CD4-positive, alpha-beta T cell treated with Interleukin-10 for 1 hour (primary cell): ENCODE measurements around the gene NPPC.
"Not testable (repeated sequence)": the region's sequence is repeated elsewhere in the genome, so short reads cannot be mapped to it uniquely, and the experiment has no call there.

Experiments used
- DNase-seq: peaks from one replicate; pipeline ENCODE4 v3.0.0-alpha.2; 2020

The NPPC gene

DNA sequence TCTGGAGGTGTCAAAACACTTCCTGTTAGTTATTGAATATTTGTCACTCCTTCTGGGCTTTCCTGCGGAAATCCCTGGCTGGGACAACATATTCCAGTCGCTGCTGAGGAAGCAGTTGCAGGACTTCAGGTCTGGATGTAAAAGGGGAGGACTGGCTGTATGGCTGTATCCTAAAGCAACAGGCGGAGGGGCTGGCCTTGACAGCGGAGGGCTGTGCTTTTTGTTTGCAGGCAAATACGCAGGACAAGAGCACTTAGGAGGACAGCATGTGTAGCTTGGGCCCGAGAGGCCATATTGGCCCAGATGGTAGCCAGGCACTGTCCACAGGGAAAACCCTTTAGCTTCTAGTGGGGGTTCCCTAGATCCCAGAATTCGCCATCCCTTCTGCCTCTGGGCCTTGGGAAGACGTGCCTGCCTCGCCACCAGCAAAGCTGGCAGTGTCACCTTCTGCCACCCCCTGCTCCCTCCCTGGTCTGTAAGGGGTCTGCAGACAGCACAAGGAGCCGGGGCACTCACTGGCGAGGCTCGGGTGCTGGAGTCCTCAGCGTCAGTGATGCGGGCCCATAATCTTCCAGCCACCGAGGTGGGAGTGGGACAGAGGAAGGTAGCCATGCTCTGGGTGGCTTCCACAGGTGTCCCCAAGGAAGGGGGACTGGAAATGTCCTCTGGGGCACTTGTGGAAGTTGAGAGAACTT lies 6.7 kb downstream of the NPPC start:
- DNase-seq: no peak

- no peak for DNase-seq
These were observed 7.5 kb downstream of the NPPC start for GRCh38 chr2:231918501-231919330.

DNA sequence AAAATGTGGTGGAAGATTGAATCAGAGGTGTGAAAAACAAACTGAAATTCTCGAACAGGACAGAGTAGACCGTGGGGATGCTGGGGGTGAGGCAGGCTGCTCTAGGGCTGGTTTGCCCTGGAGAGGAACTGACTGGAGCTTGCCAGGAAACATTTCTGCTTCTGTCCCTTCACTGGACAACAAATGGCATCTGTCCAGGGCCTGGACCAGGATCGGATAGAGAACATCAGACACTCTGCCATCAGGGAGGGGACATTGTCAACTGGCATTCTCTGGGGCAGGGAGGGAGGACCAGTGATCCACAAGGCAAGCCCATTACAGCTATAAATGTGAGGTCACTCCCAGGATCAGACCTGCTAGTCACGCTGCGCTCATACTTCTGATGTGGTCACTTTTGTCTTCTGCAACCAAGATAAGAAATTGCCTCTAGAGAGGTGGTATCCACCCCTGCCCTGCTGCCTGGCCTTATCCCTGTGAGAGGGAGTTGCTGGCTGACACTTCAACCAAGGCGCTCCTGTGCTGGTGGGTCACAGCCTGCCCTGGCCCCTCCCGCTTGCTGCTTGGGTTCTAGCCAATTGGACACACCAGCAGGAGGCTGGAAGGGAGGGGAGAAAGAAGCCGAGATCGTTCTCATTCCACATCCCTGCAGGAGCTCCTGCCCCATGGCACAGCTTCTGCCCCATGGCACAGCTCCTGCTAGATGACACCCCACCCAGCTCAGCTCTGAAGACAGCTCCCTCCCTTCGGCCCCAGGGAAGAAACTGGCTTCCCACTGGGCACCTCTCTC lies 8.7 kb downstream of the NPPC start:
- no peak for DNase-seq

- no peak for DNase-seq
These were observed 12.0 kb downstream of the NPPC start for GRCh38 chr2:231914077-231914690.

DNA sequence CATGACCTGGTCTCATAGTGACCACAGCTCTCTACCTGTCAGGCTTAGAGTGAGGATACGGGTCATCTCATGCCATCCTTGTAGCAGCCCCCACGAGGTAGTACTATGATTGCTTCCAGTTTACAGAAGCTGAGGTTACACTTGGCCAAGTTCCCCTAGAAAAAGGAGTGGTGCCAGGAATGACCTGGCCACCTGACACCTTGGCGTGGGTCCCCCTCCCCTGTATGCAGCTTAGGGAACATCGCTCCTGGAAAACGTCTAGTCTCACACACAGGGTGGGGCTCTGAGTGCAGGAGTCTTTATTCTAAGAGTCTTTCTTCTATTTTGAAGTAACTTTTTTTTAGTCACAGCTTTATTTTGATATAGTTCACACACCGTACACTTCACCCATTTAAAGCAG lies 14.8 kb downstream of the NPPC start:
- DNase-seq: no peak

DNA sequence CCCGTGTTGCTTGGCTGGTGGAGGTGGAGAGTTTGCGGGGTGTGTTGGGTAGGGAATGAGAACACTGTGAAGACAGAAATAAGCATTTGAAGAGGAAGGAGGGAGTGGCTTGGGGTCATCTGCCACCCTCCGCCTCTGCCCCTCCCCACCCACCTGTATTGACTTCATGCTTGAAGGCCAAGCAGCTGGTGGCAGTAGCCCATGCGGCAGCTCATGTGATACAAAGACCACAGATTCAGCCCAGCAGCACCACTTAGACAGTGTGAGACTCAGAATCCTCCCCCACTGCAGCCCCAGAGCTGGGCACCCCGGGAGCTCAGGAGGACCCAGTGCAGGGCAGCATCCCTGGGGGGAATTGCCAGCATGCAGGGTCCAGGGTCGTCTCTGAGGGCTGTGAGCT lies 15.4 kb downstream of the NPPC start:
- no peak for DNase-seq

- not testable (repeated sequence) for DNase-seq
These were observed 16.0 kb downstream of the NPPC start for GRCh38 chr2:231910161-231910560.

GRCh38 chr2:231909631-231910030 lies 16.6 kb downstream of the NPPC start:
- DNase-seq: no peak

DNA sequence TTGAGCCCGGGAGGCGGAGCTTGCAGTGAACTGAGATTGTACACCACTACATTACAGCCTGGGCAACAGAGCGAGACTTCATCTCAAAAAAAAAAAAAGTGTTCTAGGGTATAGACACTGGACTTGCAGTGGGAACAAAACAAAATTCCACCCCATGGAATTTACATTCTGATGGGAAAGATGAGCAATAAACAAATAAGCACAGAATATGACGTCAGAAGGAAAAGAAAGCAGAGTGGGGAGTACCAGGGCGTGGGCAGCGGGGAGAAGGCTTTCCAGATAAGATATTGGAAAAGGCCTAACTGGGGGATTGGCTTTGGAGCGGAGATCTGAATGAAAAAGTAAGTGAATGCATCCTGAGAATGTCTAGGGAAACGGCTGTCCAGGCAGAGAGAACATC lies 17.6 kb downstream of the NPPC start:
- no peak for DNase-seq

DNA sequence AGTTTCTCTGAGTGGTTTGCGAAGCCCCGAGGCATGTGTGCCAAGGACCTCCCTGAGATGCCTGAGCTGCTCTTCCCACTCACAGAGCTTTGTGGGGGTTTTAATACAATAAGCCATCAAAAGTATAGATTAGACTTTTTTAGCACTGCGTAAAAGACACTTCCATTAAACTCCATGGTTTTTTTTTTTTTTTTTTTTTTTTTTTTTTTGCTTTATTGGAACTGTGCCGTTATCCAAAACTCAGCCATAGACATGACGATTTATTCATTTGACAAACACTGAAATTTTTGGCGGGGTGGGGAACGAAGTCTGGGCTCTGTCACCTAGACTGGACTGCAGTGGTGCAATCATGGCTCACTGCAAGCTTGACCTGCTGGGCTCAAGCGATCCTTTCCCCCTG lies 18.4 kb downstream of the NPPC start:
- DNase-seq: no peak

DNA sequence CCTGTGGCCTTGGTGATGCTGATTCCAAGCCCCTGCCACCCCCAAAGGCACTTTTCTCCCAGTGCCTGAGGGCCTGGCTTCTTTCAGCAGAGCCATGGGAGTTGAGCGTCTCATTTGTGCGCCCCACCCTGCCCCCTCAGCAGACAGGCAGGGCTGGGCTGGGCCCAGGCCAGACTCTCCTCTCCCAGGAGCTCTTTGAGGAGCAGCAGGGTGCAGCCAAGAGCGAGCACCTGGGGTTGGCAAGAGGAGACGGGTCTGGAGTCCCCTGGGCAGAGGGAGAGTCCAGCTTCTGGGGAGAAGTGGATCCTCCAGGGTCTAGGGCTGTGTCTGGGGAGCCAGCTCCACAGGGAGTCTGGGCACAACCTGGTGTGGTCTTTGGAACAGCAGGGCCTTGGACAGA lies 21.2 kb downstream of the NPPC start:
- DNase-seq: no peak

- no peak for DNase-seq
These were observed 22.0 kb downstream of the NPPC start for GRCh38 chr2:231904161-231904611.

DNA sequence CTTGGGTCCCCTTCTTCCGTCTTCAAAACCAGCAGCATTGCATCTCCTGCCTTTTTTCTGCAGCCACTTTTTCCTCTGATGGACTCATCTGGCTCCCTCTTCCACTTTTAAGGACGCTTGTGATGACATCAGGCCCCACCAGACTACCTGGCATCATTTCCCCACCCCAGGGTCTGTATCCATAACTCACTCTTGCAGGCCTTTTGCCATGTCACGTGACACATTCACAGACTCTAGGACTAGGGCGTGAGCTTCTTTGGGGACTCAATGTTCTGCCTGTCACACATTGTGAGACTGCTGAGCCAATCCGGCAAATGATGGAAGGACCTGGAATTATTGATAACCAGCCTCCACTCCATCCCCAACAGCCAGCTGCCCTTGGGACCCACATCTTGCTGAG lies 23.6 kb downstream of the NPPC start:
- DNase-seq: no peak

- DNase-seq: no peak
These were observed 25.2 kb downstream of the NPPC start for GRCh38 chr2:231900972-231901371.

DNA sequence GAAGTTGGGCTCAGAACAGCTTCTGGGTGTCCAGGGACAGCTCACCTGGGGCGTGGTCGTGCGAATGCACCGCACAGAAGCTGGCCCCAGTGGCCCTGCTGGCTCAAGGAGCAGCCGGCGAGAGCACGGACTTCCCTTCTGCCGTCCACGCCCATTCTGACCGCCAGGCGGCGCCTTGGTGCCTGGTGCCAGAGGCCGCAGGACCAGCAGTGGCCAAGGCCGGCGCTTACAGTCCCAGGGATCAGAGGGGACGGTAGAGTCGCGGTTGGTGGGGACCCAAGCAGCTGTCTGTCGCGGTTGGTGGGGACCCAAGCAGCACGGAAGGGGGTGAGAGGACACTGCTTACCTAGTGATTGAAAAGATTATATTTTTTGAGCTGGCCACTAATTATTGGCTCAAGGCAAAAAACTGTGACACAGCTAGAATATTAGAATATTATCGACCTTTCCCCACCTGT lies 25.7 kb downstream of the NPPC start:
- peak; percentile 41 for DNase-seq

- DNase-seq: no peak
These were observed 31.4 kb downstream of the NPPC start for GRCh38 chr2:231894566-231895380.

DNA sequence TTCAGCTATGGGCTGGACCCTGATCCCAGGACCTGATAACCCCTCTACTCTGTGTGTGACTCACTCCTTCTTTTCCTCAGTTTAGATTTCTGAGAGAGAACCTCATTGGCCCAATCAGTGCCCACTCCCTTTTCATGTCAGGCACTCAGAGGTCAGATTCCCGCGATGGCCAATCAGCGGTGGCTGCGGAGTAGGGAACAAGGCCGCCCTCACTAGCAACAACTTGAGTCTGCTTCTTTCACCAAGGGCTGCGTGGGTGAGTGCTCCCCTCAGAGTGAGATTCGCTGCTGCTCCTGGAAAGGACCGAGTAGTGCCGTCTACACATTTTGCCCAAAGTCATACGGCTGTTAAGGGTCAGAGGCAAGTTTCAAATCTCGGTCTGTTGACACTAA lies 34.7 kb downstream of the NPPC start:
- DNase-seq: no peak

- no peak for DNase-seq
These were observed 35.2 kb downstream of the NPPC start for GRCh38 chr2:231890896-231891513.

DNA sequence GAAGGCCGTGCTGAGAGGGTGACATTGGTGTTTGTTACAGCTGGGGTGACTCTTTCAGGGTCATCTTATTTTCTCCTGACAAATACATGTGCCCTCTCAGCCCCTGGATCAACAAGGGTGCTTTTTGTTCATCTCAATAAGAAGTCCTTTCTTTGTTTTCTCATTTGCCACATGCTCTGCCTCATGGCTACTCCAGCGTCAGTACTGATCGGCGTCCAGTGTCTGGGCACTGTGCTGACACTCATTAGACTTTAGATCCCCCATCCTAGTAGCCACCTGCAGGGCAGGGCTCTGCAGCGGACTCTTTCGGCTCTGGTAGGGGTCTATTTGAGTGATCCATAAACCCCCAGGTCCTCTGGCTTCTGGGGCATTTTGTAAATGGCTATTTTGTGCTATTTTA lies 38.4 kb downstream of the NPPC start:
- DNase-seq: no peak

GRCh38 chr2:231886071-231886681 lies 40.0 kb downstream of the NPPC start:
- no peak for DNase-seq

- no peak for DNase-seq
These were observed 41.6 kb downstream of the NPPC start for GRCh38 chr2:231884438-231885140.
